ENCODE data around the gene RNF166. TPM values are rescaled to one million over a fixed set of nuclear protein-coding genes. Genes with fewer than 3 reads are reported as not detected.

RNF166 gene
- total RNA-seq, 1 donor from 2014 or later: 21.4 TPM

GRCh38 chr16:88653596-88654362 is 52.4 kb downstream of the RNF166 start:
- peaks cover 7% of the 10 kb centered on the region for H3K36me3 Mint-ChIP-seq
- DNase-seq (ENCODE audit: low spot score in 2 of 2, unreplicated experiment in 2 of 2): no peak
- H3K27me3 Mint-ChIP-seq (ENCODE audit: low read depth): no peaks in the 10 kb centered on the region
- no peaks in the 10 kb centered on the region for H3K9me3 Mint-ChIP-seq
- TF ChIP-seq, protein P1, sequence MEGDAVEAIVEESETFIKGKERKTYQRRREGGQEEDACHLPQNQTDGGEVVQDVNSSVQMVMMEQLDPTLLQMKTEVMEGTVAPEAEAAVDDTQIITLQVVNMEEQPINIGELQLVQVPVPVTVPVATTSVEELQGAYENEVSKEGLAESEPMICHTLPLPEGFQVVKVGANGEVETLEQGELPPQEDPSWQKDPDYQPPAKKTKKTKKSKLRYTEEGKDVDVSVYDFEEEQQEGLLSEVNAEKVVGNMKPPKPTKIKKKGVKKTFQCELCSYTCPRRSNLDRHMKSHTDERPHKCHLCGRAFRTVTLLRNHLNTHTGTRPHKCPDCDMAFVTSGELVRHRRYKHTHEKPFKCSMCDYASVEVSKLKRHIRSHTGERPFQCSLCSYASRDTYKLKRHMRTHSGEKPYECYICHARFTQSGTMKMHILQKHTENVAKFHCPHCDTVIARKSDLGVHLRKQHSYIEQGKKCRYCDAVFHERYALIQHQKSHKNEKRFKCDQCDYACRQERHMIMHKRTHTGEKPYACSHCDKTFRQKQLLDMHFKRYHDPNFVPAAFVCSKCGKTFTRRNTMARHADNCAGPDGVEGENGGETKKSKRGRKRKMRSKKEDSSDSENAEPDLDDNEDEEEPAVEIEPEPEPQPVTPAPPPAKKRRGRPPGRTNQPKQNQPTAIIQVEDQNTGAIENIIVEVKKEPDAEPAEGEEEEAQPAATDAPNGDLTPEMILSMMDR (IDR thresholded peaks at IDR 0.05; ENCODE audit: unreplicated experiment): no peak
- peaks cover 10% of the 10 kb centered on the region for H3K4me1 Mint-ChIP-seq
- H3K27ac Mint-ChIP-seq: no peak overlapping the region
- H3K4me3 Mint-ChIP-seq: no peak overlapping the region

DNA sequence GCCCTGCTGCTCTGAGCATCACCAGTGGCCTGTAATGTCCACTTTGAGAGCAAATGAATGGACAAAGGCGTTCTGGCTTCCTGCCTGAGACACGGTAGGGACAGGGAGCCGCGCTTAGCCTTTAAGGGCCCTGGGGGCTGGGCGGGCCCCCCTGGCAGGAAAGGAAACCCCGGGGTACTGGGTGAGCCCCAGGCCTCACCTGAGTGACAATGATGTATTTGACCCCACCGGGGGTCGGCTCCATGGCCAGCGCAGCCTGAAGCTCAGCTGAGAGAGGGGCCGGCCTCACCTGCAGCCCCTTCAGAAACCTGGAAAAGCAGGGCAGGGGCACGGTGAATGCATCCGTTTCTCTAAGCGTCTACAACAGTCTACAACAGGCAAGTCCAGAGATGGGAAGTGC is 53.1 kb downstream of the RNF166 start:
- TF ChIP-seq, protein P1 (IDR thresholded peaks at IDR 0.05; ENCODE audit: unreplicated experiment): no peak
- no peak for DNase-seq (ENCODE audit: low spot score in 2 of 2, unreplicated experiment in 2 of 2)
- no peak overlapping the region for H3K4me3 Mint-ChIP-seq
- H3K27me3 Mint-ChIP-seq (ENCODE audit: low read depth): no peaks in the 10 kb centered on the region
- H3K27ac Mint-ChIP-seq: no peak overlapping the region
- no peaks in the 10 kb centered on the region for H3K9me3 Mint-ChIP-seq
- H3K4me1 Mint-ChIP-seq: peaks cover 10% of the 10 kb centered on the region
- H3K36me3 Mint-ChIP-seq: peaks cover 7% of the 10 kb centered on the region

- Mint-ChIP-seq H3K9me3 (no peaks in the 10 kb centered on the region), H3K4me3 (no peak overlapping the region), H3K27ac (no peak overlapping the region), H3K27me3 (ENCODE audit: low read depth) (no peaks in the 10 kb centered on the region), H3K36me3 (peaks cover 7% of the 10 kb centered on the region), H3K4me1 (peaks cover 10% of the 10 kb centered on the region)
- TF ChIP-seq, protein P1 (IDR thresholded peaks at IDR 0.05; ENCODE audit: unreplicated experiment): no peak
- no peak for DNase-seq (ENCODE audit: low spot score in 2 of 2, unreplicated experiment in 2 of 2)
These were observed 53.5 kb downstream of the RNF166 start for GRCh38 chr16:88652762-88653063.

DNA sequence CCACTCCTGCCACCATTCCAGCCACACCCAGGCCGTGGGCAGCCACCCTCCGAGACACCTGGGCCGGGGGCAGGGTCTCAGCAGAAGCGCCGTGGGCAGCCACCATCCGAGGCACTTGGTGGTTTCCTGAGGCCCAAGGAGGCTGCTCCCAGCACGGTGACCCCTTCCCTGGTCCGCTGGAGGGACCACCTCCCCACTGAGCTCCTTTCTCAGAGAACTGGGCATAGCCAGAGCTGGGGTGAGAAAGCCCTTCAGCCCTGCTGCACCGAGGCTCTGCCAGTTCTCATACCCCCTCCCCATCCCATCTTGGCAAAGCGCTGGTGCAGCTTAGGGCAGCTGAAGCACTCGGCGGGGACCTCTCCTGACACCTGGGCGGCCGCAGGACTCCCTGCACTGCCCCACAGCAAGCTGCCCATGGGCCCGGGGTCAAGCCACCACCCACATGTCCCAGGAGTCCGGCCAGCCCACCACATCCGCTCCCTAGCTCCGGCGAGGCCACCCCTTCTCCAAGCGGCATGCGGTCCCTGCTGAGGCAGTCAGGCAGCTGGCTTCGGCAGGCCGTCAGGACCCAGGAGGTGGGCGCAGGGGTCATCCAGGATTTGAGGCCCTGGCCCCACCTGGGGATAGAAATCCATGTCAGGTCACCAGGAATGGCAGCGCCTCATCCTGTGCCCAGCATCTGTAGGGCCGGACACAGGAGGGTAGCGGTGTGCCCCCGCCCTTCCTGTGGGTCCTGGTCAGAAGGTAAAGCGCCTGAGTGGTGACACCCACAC is 54.0 kb downstream of the RNF166 start:
- no peak for DNase-seq (ENCODE audit: low spot score in 2 of 2, unreplicated experiment in 2 of 2)
- Mint-ChIP-seq H3K27me3 (ENCODE audit: low read depth) (no peaks in the 10 kb centered on the region), H3K4me1 (peaks cover 10% of the 10 kb centered on the region), H3K9me3 (no peaks in the 10 kb centered on the region), H3K4me3 (peak overlapping the region; percentile 30), H3K27ac (no peak overlapping the region), H3K36me3 (peaks cover 7% of the 10 kb centered on the region)
- TF ChIP-seq, protein P1 (IDR thresholded peaks at IDR 0.05; ENCODE audit: unreplicated experiment): no peak

DNA sequence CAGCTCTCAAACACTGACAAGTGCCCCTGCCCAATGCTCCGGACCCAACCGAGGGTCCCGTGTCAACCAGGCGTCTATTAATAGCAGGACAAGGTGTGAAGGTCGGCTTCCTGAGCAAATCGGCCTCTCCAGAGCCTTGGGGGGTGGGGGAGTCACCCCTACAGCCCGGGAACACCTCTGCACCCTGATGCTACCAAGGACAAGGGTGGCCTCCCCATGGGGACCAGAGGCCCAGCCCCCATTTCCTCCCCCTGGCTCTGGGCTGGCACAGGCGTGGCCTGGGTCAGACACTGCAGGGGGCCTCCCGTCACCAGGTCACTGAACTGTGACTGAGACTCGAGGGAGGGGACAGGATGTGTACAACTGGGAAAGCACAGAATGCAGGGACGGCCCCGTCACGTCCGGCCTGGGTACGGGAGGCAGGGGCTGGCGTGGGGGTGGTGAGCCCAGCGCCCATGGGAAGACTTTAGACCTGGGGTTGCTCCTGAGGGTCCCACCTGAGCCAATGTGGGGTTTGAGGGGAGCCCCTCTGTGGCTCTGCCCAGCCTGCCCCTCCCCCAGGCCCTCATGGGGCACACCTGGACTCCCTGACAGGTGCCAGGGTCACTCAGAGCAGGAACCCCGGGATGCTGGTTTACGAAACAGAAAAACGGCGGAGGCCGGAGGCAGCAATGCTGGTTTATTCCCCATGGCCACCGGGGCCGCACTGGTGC is 54.8 kb downstream of the RNF166 start:
- Mint-ChIP-seq H3K4me1 (peaks cover 10% of the 10 kb centered on the region), H3K9me3 (no peaks in the 10 kb centered on the region), H3K27me3 (ENCODE audit: low read depth) (no peaks in the 10 kb centered on the region), H3K36me3 (peaks cover 5% of the 10 kb centered on the region), H3K4me3 (peak overlapping the region; percentile 82), H3K27ac (no peak overlapping the region)
- no peak for DNase-seq (ENCODE audit: low spot score in 2 of 2, unreplicated experiment in 2 of 2)
- TF ChIP-seq, protein P1 (IDR thresholded peaks at IDR 0.05; ENCODE audit: unreplicated experiment): no peak

Measured in mesothelial cell of epicardium (in vitro differentiated cells).